Measurements from ENCODE around the gene TREML4. TPM values are rescaled to one million over a fixed set of nuclear protein-coding genes. Genes with fewer than 3 reads are reported as not detected.

Gene TREML4
- total RNA-seq, 1 donor from 2014 or later: not detected

DNA sequence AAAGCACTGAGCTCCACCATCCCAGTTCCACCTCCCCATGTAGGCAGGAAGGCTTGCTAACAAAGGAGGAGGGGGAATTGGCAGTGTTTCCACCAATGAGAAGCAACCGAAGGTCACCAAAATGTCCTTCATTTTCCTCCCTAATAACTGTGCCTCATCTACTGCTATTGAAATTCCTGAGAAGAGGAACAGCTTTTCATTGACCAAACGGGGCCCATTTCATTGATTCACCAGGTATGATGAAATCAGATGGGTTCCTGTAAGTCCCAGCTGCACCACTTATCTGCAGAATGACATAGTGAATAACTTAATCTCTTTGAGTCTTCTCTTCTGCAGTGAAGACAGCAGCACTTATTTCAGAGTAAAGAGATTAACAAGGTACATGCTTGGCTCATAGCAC lies 41.0 kb downstream of the TREML4 start:
- Histone ChIP-seq H3K36me3 (ENCODE audit: control insufficient read depth, insufficient read depth, low read length) (no peaks in the 10 kb centered on the region), H3K4me3 (ENCODE audit: low read depth, low read length) (no peak overlapping the region), H3K27me3 (ENCODE audit: control insufficient read depth, insufficient read depth, low read length) (no peaks in the 10 kb centered on the region)
- DNase-seq (ENCODE audit: low read depth): no peak
- TF ChIP-seq, protein P1, sequence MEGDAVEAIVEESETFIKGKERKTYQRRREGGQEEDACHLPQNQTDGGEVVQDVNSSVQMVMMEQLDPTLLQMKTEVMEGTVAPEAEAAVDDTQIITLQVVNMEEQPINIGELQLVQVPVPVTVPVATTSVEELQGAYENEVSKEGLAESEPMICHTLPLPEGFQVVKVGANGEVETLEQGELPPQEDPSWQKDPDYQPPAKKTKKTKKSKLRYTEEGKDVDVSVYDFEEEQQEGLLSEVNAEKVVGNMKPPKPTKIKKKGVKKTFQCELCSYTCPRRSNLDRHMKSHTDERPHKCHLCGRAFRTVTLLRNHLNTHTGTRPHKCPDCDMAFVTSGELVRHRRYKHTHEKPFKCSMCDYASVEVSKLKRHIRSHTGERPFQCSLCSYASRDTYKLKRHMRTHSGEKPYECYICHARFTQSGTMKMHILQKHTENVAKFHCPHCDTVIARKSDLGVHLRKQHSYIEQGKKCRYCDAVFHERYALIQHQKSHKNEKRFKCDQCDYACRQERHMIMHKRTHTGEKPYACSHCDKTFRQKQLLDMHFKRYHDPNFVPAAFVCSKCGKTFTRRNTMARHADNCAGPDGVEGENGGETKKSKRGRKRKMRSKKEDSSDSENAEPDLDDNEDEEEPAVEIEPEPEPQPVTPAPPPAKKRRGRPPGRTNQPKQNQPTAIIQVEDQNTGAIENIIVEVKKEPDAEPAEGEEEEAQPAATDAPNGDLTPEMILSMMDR (IDR thresholded peaks at IDR 0.05; ENCODE audit: insufficient read depth, low read length, poor library complexity, severe bottlenecking): no peak

GRCh38 chr6:41269716-41270115 lies 41.6 kb downstream of the TREML4 start:
- TF ChIP-seq, protein P1 (IDR thresholded peaks at IDR 0.05; ENCODE audit: insufficient read depth, low read length, poor library complexity, severe bottlenecking): no peak
- Histone ChIP-seq H3K36me3 (ENCODE audit: control insufficient read depth, insufficient read depth, low read length) (no peaks in the 10 kb centered on the region), H3K27me3 (ENCODE audit: control insufficient read depth, insufficient read depth, low read length) (no peaks in the 10 kb centered on the region), H3K4me3 (ENCODE audit: low read depth, low read length) (no peak overlapping the region)
- DNase-seq (ENCODE audit: low read depth): no peak

DNA sequence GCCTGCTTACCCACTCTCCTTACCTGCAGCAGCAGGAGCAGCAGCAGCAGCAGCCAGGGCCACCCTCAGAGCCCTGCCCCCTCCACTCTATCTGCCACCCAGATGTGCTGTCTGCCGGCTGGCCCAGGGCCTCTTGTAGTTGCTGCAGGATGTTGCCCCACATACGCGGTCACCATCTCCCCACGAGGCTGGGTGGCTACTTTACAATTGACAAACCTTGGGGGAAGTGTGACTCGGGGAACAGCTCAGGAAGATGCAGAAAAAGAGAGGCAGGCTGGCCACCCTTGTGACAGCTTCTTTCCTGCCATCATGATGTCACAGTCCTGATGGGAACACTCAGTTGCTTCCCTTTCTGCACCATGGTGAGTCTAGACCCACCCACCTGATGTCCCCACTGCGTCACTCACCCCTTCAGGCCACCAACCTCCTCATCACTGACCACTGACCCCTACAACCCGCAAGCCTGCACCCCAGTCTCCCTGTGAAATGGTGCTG lies 43.8 kb downstream of the TREML4 start:
- Histone ChIP-seq H3K36me3 (ENCODE audit: control insufficient read depth, insufficient read depth, low read length) (no peaks in the 10 kb centered on the region), H3K27me3 (ENCODE audit: control insufficient read depth, insufficient read depth, low read length) (no peaks in the 10 kb centered on the region), H3K4me3 (ENCODE audit: low read depth, low read length) (no peak overlapping the region)
- DNase-seq (ENCODE audit: low read depth): no peak
- TF ChIP-seq, protein P1 (IDR thresholded peaks at IDR 0.05; ENCODE audit: insufficient read depth, low read length, poor library complexity, severe bottlenecking): no peak

DNA sequence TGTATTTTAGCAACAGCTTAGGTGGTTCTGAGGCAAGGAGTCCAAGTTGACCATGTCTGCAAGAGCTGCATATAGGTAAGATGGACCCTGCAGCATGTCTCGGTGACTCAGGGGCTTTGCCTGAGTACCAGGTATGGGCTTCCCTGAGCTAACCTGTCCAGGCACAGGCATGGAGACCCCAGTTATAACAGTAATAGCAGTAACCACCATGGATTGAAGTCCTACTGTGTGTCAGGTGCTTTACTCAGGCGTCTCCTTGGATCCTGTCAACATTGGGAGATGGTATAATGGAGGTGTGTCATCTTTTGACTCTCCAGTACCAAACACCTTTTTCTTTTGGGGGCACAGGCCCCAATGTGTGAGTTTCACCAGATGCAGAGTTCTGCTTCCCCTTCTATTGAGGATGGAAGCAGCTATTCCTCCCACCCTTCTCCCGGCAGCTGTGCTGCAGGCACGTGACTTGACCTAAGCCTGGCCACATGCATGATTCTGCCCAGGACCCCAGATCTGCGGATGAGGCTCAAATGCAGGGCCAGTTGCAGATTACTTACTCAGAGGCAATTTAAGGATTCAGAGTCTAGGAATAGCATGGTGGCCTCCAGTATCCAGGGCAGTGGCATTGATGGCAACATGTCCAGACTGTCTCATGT lies 44.6 kb downstream of the TREML4 start:
- H3K36me3 ChIP-seq (ENCODE audit: control insufficient read depth, insufficient read depth, low read length): no peaks in the 10 kb centered on the region
- no peak overlapping the region for H3K4me3 ChIP-seq (ENCODE audit: low read depth, low read length)
- H3K27me3 ChIP-seq (ENCODE audit: control insufficient read depth, insufficient read depth, low read length): no peaks in the 10 kb centered on the region
- TF ChIP-seq, protein P1 (IDR thresholded peaks at IDR 0.05; ENCODE audit: insufficient read depth, low read length, poor library complexity, severe bottlenecking): no peak
- no peak for DNase-seq (ENCODE audit: low read depth)

- H3K36me3 ChIP-seq (ENCODE audit: control insufficient read depth, insufficient read depth, low read length): no peaks in the 10 kb centered on the region
- no peak for DNase-seq (ENCODE audit: low read depth)
- TF ChIP-seq, protein P1 (IDR thresholded peaks at IDR 0.05; ENCODE audit: insufficient read depth, low read length, poor library complexity, severe bottlenecking): no peak
- no peaks in the 10 kb centered on the region for H3K27me3 ChIP-seq (ENCODE audit: control insufficient read depth, insufficient read depth, low read length)
- H3K4me3 ChIP-seq (ENCODE audit: low read depth, low read length): no peak overlapping the region
Measured at GRCh38 chr6:41273714-41274113, 45.6 kb downstream of the TREML4 start.

- TF ChIP-seq, protein P1 (IDR thresholded peaks at IDR 0.05; ENCODE audit: insufficient read depth, low read length, poor library complexity, severe bottlenecking): no peak
- H3K27me3 ChIP-seq (ENCODE audit: control insufficient read depth, insufficient read depth, low read length): no peaks in the 10 kb centered on the region
- DNase-seq (ENCODE audit: low read depth): no peak
Measured at GRCh38 chr6:41274256-41274655, 46.1 kb downstream of the TREML4 start.

More at GRCh38 chr6:41274256-41274655, 46.1 kb downstream of the TREML4 start:
- no peaks in the 10 kb centered on the region for H3K36me3 ChIP-seq (ENCODE audit: control insufficient read depth, insufficient read depth, low read length)
- H3K4me3 ChIP-seq (ENCODE audit: low read depth, low read length): no peak overlapping the region

All from kidney epithelial cell (primary cell).